AG08395 (cell line): ENCODE results near the gene NOTUM.

ENCODE experiments used
- DNase-seq: peaks from one replicate; pipeline ENCODE4 v3.0.0; 2012; ENCODE audit warnings: mixed read lengths, low spot score

Gene NOTUM

DNA sequence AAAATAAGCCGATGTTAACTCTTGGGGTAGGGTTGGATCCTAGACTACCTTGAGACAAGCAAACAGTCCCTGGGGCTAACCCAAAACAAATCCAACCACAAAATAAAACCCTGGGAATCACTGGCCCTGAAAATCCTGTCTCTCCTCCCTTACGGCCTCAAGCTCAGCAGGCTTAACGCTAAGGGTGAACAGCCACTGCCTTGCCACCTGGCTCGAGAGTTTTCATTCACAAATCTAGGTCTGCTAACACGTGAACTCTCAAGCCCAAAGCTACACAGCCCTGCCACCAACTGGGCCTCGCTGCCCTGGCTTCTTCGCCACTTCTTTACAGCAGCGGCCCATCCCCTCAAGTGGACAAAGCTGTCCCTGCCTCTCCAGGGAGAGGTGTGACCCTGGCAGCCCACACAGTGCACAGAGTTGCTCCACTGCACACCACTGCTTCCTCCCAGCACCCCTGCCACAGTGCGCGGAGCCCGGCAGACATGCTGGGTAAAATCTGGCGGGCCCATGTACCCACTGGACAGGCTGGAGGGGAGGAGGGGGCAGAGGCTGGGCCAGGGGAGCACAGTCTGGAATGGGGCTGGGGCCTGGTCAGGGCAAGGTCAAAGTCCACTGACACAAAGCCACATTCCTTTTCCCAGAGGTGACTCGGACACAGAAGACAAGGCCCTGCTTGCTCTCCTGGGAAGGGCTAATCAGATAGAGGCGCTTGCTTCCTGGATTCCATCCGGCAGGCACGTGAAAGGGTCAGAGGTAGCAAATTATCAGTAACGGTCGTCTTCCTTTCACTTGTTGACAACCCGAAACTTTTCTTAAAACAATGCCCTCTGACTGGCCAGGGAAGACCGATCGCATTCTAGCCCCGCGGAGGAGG, 50.8 kb downstream of the NOTUM start:
- DNase-seq, result no peak

DNA sequence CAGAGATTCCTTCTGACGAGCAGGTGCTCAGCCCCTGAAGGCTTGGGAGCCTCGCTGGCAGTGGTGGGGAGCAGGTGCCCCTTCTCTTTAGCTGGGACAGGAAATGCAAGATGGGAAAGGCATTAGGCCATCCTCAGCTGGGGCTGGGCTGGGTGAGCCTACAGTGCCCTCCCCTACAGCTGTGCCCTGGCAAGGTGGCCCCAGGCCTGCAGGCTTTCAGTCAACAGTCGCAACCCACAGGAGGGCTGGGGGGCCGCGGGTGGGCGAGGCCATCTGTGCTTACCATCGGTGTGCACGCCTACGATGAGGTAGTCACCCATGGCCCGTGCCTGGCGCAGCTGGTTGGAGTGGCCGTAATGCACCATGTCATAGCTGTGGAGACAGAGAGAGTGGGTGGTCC, 51.8 kb downstream of the NOTUM start:
- no peak for DNase-seq

DNA sequence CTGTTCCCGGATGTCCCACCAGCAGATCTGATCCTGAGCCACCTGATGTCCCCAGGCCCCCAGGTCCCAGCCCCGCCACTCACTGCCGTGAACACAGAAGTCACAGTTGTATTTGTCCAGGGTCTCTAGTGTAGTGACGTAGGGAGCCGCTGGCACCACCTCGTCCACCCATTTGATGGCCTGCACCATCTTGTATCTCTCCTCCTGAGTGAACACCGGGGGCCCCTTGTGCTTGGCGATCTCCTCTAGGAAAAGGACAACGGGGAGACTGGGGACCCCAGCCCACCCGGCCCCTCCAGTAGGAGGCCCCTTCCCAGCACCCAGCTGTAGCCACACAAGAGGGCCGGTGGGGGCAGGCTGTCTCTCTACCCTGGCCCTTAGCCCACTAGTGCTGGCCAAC, 52.2 kb downstream of the NOTUM start:
- DNase-seq, result no peak

DNA sequence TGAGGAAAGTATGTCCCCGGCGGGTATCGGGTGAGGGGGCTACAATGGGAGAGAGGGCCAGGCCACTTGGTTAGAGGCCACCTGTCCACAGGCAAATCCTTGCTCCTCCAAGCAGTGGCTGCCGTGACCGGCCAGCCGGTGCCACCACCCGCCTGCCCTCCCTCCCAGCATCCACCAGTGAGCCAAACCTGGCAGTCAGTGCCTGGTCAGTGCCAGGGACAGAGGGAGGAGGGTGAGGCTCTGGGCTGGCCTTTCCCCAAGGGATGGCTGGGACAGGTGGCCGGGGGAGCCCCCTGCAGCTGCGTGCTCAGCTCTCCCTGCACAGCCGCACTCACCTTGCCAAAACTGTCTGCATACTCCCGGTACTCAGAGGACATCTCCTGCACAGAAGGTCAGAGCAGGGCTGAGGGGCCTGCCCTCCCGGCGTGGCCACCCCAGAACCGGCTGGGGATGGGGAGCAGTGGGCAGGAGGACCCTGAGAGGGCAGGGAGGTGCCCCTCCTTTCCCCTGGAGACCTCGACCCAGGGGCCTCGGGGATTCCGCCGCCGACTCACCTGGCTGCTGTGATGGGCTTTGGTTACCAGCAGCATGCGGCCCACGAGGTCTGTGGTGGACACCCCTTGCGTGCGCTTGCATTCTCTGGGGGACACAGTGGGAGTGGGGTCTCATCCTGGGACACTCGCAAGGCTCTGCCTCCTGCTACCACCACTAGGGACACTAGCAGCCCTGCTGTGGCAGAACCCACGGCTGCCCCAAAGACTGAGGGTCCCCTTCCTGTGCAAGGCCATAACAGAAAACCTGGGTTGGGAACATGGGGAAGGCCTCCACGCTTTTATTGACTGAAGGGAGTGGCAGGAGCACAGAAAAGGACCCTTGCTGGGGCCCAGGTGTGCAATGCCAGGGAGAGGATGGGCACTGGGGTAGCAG, 53.5 kb downstream of the NOTUM start:
- no peak for DNase-seq

DNA sequence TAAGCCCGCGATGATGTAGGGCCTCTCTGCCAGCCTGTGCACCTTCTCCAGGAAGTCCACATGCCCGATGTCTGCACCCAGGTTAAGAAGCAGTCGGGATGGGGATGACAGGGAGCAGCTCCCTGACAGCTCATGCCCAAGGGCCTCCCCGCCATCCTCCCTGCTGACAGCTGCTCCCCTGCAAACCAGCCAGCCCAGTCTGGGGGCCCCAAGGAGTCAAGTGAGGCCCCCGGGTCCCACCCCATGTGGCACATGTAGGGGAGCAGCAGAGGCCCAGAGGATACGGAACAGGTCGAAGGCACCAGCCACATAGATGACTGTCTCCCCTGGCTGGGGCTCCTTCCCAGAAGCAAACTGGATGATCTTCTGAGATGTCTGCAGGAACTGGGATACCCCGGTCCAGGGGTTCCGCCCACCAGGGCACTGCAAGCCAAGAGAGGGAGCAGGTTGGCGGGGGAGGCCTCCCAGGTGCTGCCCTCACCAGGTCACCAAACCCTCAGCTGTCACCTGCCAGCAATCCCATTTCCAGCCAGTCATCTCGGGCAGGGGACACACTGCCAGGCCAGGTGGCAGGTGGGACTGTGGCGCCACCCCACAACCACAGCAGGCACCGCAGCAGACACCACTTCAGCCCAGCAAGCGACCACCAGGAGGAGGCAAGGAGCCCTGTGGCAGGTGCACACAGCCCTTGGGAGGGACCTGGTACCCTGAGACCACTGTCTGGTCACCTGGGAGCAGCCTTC, 54.3 kb downstream of the NOTUM start:
- DNase-seq, result no peak

DNA sequence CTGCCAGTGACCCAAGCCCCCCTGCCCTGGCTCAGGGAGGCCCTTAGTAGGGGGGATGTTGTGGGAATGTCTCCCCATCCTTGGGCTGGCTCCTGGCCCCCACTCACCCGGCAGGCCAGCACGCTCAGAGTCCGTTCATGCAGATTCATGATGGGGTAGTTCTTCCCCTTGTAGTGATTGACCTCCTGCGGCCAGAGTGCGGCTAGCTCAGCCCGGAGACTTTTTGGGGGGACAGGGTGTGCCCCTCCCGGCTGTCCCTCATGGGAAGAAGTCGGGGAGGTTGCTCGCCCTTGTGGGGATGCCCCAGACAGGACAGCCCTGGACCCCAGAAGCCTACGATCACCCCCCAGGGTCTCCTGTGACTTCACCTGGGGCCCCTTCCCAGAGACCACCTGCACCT, 55.0 kb downstream of the NOTUM start:
- no peak for DNase-seq

DNA sequence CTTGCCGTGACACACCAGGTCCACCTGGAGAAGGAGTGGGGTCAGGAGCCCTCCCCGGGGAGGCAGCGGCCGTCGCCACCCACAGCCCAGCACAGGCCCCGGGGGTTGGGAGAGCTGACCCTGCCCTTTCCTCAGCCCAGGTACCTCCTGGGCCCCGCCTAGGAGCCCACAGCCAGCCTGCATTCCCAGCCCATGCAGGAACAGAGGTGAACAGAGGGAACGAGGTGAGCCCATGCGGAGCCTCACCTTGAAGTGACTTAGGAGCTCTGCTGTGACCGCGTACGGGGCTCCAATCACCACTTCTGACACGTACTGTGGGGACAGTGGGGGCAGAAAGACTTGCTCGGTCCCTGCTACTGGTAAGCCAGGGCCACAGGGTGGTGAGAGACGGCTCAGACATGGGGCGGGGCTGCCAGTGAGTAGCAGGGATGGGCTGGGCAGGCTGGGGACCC, 55.5 kb downstream of the NOTUM start:
- no peak for DNase-seq

DNA sequence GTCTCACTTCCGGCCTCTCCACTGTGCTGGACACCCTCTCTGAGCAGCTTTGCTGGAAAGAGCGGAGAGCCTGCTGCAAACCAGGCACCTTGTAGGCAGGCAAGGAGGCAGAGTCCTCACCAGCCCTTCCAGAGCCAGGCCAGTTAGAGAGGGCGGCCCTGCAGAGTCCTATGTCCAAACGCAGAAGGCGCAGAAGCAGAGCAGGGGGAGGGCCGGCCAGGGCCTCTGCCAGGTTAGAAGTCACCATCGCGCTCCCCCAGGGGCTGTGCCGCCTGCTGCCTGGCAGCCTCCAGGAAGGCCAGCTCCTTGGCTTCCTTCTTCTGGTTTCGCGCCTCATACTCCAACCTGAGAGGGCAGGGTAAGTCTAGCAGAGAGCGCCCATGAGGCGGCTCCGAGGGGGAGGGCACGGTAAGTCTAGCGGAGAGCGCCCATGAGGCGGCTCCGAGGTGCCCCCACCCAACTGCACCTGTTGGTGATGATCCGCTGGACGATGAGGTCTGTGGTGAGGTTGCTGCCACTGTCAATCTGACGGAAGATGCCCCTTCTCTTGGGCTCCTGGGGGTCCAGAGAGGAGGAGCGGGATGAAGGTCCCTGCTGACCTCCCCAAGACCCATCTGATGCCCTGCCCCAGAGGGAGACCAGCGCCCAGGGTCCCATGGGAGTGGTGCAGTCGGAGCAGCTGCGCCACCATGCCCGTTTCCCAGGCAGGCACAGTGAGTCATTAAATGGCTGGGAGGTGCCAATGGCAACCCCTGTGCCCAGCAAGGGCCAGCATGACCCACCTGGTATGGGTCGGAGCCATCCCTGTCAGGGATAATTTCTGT, 56.2 kb downstream of the NOTUM start:
- DNase-seq, result no peak

DNA sequence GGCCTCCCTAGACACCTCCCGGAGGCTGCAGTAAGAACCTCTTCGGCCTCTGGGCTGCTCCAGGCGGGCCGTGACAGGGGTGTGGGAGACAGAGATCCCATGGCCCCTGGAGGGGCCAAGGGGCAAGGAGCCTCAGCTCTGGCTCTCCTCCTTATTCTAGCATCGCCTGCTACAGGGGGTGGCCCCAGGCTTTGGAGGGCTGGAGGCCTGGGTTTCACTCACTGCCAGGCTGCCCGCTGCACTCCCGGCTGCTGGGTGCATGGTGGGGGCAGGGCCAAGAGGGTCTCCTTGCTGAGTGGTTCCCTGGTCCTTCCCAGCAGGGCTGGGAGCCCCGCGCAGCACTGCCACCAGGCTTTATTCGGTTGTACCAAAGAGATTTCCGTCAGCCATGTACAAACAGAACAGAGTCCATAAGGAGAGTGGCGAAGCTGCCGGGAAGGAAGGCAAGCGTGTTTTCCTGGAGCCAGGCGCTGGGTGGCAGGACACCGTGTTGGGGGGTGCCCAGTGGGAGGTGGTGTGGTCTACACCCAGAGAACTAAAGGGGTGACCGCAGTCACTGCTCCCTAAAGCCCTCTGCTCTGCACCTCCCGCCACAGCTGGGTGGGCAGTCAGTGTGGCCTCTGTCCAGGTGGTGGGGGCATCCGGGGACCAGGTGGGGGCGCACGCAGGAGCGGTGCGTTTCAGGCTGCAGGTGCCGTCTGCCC, 56.9 kb downstream of the NOTUM start:
- no peak for DNase-seq

DNA sequence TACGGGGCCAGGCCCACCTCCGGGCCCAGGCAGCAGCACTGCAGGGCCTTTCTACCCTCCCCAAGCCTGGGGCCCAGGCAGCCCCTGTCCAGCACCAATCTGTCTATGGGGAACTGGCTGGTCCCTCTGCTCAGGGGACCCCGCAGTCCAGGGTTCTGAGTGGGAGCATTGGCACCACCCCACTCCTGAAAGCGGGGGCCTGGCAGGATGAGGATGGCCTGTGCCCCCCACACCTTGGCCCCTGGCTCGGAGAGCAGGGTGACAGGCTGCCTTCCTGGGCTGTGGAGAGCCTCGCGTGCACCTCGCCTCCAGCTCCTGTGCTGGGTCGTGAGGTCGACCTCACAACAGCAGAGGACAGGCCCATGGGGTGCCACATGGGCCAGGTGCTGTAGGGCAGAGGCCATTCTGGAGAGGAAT, 57.6 kb downstream of the NOTUM start:
- DNase-seq, result no peak

DNA sequence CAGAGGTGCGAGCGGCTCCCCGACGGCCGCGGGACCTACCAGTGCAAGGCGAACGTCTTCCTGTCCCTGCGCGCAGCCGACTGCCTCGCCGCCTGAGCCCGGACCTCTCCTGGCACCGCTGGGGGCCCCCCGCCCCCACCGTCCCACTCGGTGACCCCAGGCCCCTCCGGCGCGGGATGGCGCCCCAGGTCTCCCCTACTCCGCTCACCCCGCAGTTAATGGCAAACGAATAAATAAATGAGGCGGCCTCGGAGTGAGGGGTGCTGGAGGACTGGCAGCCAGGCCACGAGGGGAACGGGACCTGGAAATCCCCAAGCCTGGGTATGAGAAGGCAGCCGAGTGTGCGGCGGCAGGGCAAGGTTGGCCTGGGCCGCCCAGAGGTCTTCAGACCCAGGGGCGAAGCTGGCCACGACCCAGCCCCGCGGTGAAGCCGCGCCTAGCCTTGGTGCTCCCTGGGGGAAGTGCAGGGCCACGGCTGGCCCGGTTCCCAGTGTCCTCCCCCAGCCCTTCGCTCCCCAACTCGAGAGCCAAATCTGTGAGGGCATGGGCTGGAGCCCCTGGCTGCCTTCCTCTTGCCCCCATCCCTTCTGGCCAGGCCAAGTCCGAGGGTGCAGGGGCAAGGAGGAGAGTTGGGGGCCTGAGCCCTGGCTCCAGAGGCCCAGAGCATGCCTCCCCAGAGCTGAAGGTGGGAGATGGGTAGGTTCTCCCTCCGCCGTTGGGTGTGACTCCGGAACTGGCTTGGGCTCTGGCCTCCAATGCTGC, 58.2 kb downstream of the NOTUM start:
- no peak for DNase-seq
